Neural cell (in vitro differentiated cells): Measurements from ENCODE around the gene OR4E1.

Experiments used
- CTCF ChIP-seq: fragments of 450-650 bp; IDR thresholded peaks from 2 replicates; pipeline ENCODE4 v1.5.1; 2014; ENCODE audit warnings: antibody characterized with exemption, mild to moderate bottlenecking, moderate library complexity; ENCODE audit not compliant: poor library complexity, severe bottlenecking
- EP300 ChIP-seq: fragments of 450-650 bp; conservative IDR thresholded peaks from 2 replicates; pipeline ENCODE4 v1.6.1; 2014; ENCODE audit warnings: antibody characterized with exemption, mild to moderate bottlenecking, moderate library complexity; ENCODE audit not compliant: poor library complexity, severe bottlenecking
- EZH2 ChIP-seq: fragments of 200-600, 300-800 bp; shearing (Covaris generic), sonication (generic); IDR thresholded peaks from 2 replicates; pipeline ENCODE4 v1.6.1; 2014; ENCODE audit warnings: antibody characterized with exemption, low read length, borderline replicate concordance, mild to moderate bottlenecking; ENCODE audit not compliant: insufficient read depth, poor library complexity, severe bottlenecking
- POLR2AphosphoS5 ChIP-seq: IDR thresholded peaks from 2 replicates; pipeline ENCODE4 v1.6.1; 2012
- RAD21 ChIP-seq: fragments of 450-650 bp; conservative IDR thresholded peaks from 2 replicates; pipeline ENCODE4 v1.6.1; 2014; ENCODE audit warnings: antibody characterized with exemption, mild to moderate bottlenecking, moderate library complexity
- REST ChIP-seq: IDR thresholded peaks from 2 replicates; pipeline ENCODE4 v1.6.1; 2012; ENCODE audit warnings: borderline replicate concordance
- SMC3 ChIP-seq: fragments of 450-650 bp; conservative IDR thresholded peaks from 2 replicates; pipeline ENCODE4 v1.6.1; 2014; ENCODE audit warnings: antibody characterized with exemption, mild to moderate bottlenecking, moderate library complexity; ENCODE audit not compliant: poor library complexity
- TAF1 ChIP-seq: IDR thresholded peaks from 2 replicates; pipeline ENCODE4 v1.6.1; 2012; ENCODE audit warnings: low read depth

GRCh38 chr14:21642683-21643082, 30.9 kb downstream of the OR4E1 start:
- TF ChIP-seq CTCF (no peak), TAF1 (no peak), EZH2 (no peak), POLR2AphosphoS5 (no peak), SMC3 (no peak), EP300 (no peak), RAD21 (no peak), REST (no peak)
